ENCODE results near the gene YLPM1.

DNA sequence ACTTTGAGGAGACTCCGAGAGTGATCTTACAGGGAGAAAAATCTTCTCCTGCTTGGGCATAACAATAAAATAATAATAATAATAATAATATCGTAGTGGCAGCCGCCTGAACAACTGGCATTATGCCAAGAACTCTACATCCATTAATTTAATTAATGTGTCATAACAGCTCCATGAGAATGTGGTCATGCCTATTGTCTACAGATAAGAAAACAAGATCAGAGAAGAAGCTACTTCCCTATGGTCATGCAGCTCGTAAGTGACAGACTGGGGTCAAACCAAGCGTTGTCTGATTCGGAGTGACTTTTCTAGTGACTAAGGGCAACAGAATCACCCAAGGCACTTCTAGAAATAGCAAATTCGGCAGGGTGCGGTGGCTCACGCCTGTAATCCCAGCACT, 101.1 kb downstream of the YLPM1 start:
- TF ChIP-seq SUZ12 (IDR thresholded peaks at IDR 0.05; ENCODE audit: extremely low read depth, insufficient read depth, insufficient read length), result no peak
- no peak for TF ChIP-seq YY1 (IDR thresholded peaks at IDR 0.05; ENCODE audit: insufficient read depth, insufficient read length)
- TF ChIP-seq ZNF274 (IDR thresholded peaks at IDR 0.05; ENCODE audit: low read depth, low read length), result no peak
